GM12892 (cell line): ENCODE data around the gene FOXO6.
A peak's percentile ranks its signal among the peaks of the same experiment; 100 is the strongest.

ENCODE experiments used
- DNase-seq: peaks from one replicate; pipeline ENCODE4 v3.0.0; 2011; ENCODE audit not compliant: insufficient read length
- FAIRE-seq: peaks from 2 replicates; lab custom pipeline; 2011; peaks lifted over from hg19 to GRCh38; lab: Jason Lieb, UNC
- POLR2A ChIP-seq: IDR thresholded peaks from 2 replicates; pipeline ENCODE4 v1.6.1; 2011; ENCODE audit warnings: low read depth, low read length, control low read depth
- POLR2AphosphoS5 ChIP-seq: IDR thresholded peaks from 2 replicates; pipeline ENCODE4 v1.6.1; 2011; ENCODE audit warnings: low read depth, low read length, control low read depth
- TAF1 ChIP-seq: IDR thresholded peaks from 2 replicates; pipeline ENCODE4 v1.6.1; 2011; ENCODE audit warnings: low read depth, mild to moderate bottlenecking, control low read depth, low read length, borderline replicate concordance

FOXO6 gene

GRCh38 chr1:41410462-41410861 lies 49.2 kb downstream of the FOXO6 start:
- DNase-seq (no peak), FAIRE-seq (no peak)
- no peak for TF ChIP-seq TAF1
- TF ChIP-seq POLR2AphosphoS5, result no peak
- no peak for TF ChIP-seq POLR2A

GRCh38 chr1:41411229-41411628 lies 50.0 kb downstream of the FOXO6 start:
- FAIRE-seq, result no peak
- TF ChIP-seq POLR2A (no peak), POLR2AphosphoS5 (no peak), TAF1 (no peak)

GRCh38 chr1:41412748-41413147 lies 51.5 kb downstream of the FOXO6 start:
- FAIRE-seq (no peak), DNase-seq (no peak)
- TF ChIP-seq POLR2A (no peak), POLR2AphosphoS5 (no peak), TAF1 (no peak)

More at GRCh38 chr1:41411229-41411628, 50.0 kb downstream of the FOXO6 start:
- DNase-seq, result no peak

- FAIRE-seq, result no peak
- TF ChIP-seq POLR2A, result no peak
- no peak for TF ChIP-seq POLR2AphosphoS5
- TF ChIP-seq TAF1, result no peak
- no peak for DNase-seq
Observed at GRCh38 chr1:41413748-41414281, 52.6 kb downstream of the FOXO6 start.

- DNase-seq (no peak), FAIRE-seq (no peak)
- TF ChIP-seq POLR2AphosphoS5, result no peak
- no peak for TF ChIP-seq POLR2A
- no peak for TF ChIP-seq TAF1
Observed at GRCh38 chr1:41414296-41414695, 53.1 kb downstream of the FOXO6 start.

- TF ChIP-seq TAF1 (no peak), POLR2AphosphoS5 (no peak), POLR2A (no peak)
- no peak for DNase-seq
- FAIRE-seq, result no peak
Observed at GRCh38 chr1:41414716-41415306, 53.6 kb downstream of the FOXO6 start.

GRCh38 chr1:41416081-41416480 lies 54.8 kb downstream of the FOXO6 start:
- FAIRE-seq (no peak), DNase-seq (no peak)
- no peak for TF ChIP-seq TAF1
- TF ChIP-seq POLR2A, result no peak
- TF ChIP-seq POLR2AphosphoS5, result no peak

- no peak for TF ChIP-seq TAF1
- TF ChIP-seq POLR2A, result no peak
- TF ChIP-seq POLR2AphosphoS5, result no peak
- peak; percentile 84 for DNase-seq
- peak; percentile 74 for FAIRE-seq
Observed at GRCh38 chr1:41416552-41417334, 55.5 kb downstream of the FOXO6 start.

- no peak for TF ChIP-seq TAF1
- TF ChIP-seq POLR2A, result no peak
- TF ChIP-seq POLR2AphosphoS5, result no peak
- FAIRE-seq (no peak), DNase-seq (no peak)
Observed at GRCh38 chr1:41417335-41417682, 56.1 kb downstream of the FOXO6 start.

- DNase-seq (no peak), FAIRE-seq (no peak)
Observed at GRCh38 chr1:41417746-41418145, 56.5 kb downstream of the FOXO6 start.

GRCh38 chr1:41418857-41419583 lies 57.8 kb downstream of the FOXO6 start:
- no peak for TF ChIP-seq POLR2A
- no peak for TF ChIP-seq POLR2AphosphoS5
- TF ChIP-seq TAF1, result no peak
- DNase-seq, result no peak
- no peak for FAIRE-seq

More at GRCh38 chr1:41417746-41418145, 56.5 kb downstream of the FOXO6 start:
- no peak for TF ChIP-seq POLR2AphosphoS5
- no peak for TF ChIP-seq POLR2A
- no peak for TF ChIP-seq TAF1
